ENCODE data around the gene ZW10.
"Not testable (repeated sequence)": the region's sequence is repeated elsewhere in the genome, so short reads cannot be mapped to it uniquely, and the experiment has no call there.

ZW10 gene

GRCh38 chr11:113725913-113726312, 47.6 kb downstream of the ZW10 start:
- Histone ChIP-seq H3K9ac (ENCODE audit: insufficient read length, low read depth) (no peak overlapping the region), H3K4me1 (ENCODE audit: insufficient read depth, insufficient read length) (no peaks in the 10 kb centered on the region), H3K36me3 (ENCODE audit: insufficient read depth, insufficient read length, low read length) (no peaks in the 10 kb centered on the region), H3K9me3 (ENCODE audit: insufficient read depth, low read length) (no peaks in the 10 kb centered on the region), H3K27me3 (ENCODE audit: insufficient read depth, insufficient read length) (no peaks in the 10 kb centered on the region), H3K4me3 (ENCODE audit: insufficient read length, low read depth) (no peak overlapping the region)
- TF ChIP-seq YY1 (IDR thresholded peaks at IDR 0.05; ENCODE audit: insufficient read depth, insufficient read length) = no peak
- TF ChIP-seq ZNF274 (IDR thresholded peaks at IDR 0.05; ENCODE audit: low read depth, low read length) = no peak
- TF ChIP-seq SUZ12 (IDR thresholded peaks at IDR 0.05; ENCODE audit: extremely low read depth, insufficient read depth, insufficient read length) = no peak
- DNase-seq (ENCODE audit: low read depth, low spot score) = no peak

- Histone ChIP-seq H3K9me3 (ENCODE audit: insufficient read depth, low read length) (no peaks in the 10 kb centered on the region), H3K36me3 (ENCODE audit: insufficient read depth, insufficient read length, low read length) (no peaks in the 10 kb centered on the region), H3K4me3 (ENCODE audit: insufficient read length, low read depth) (no peak overlapping the region), H3K27me3 (ENCODE audit: insufficient read depth, insufficient read length) (no peaks in the 10 kb centered on the region), H3K4me1 (ENCODE audit: insufficient read depth, insufficient read length) (no peaks in the 10 kb centered on the region), H3K9ac (ENCODE audit: insufficient read length, low read depth) (no peak overlapping the region)
- TF ChIP-seq ZNF274 (IDR thresholded peaks at IDR 0.05; ENCODE audit: low read depth, low read length) (no peak), YY1 (IDR thresholded peaks at IDR 0.05; ENCODE audit: insufficient read depth, insufficient read length) (no peak), SUZ12 (IDR thresholded peaks at IDR 0.05; ENCODE audit: extremely low read depth, insufficient read depth, insufficient read length) (no peak)
- DNase-seq (ENCODE audit: low read depth, low spot score) = no peak
These were observed 48.1 kb downstream of the ZW10 start for GRCh38 chr11:113725407-113725806.

DNA sequence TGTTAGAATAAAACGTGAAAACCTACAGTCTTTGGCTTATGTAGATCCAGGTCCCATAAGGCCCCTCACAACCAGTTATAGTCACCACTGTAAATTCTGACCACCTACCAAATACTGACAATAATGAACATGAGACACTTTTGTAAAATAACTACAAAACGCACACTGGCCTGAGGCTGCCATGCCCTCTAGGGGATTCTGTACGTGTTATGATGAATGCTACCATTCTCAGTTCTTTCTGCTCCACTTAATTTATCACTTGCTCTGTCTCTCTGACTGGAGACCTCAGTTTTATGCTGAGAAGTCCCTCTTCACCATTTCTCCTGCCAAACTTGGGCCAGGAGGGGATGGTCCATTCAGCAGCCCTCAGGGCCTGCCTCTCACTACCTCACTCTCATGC, 48.7 kb downstream of the ZW10 start:
- TF ChIP-seq SUZ12 (IDR thresholded peaks at IDR 0.05; ENCODE audit: extremely low read depth, insufficient read depth, insufficient read length) = no peak
- no peak for TF ChIP-seq ZNF274 (IDR thresholded peaks at IDR 0.05; ENCODE audit: low read depth, low read length)
- no peaks in the 10 kb centered on the region for H3K9me3 ChIP-seq (ENCODE audit: insufficient read depth, low read length)
- no peaks in the 10 kb centered on the region for H3K27me3 ChIP-seq (ENCODE audit: insufficient read depth, insufficient read length)
- H3K9ac ChIP-seq (ENCODE audit: insufficient read length, low read depth) = no peak overlapping the region
- H3K36me3 ChIP-seq (ENCODE audit: insufficient read depth, insufficient read length, low read length) = no peaks in the 10 kb centered on the region
- no peak overlapping the region for H3K4me3 ChIP-seq (ENCODE audit: insufficient read length, low read depth)
- H3K4me1 ChIP-seq (ENCODE audit: insufficient read depth, insufficient read length) = no peaks in the 10 kb centered on the region
- DNase-seq (ENCODE audit: low read depth, low spot score) = no peak

DNA sequence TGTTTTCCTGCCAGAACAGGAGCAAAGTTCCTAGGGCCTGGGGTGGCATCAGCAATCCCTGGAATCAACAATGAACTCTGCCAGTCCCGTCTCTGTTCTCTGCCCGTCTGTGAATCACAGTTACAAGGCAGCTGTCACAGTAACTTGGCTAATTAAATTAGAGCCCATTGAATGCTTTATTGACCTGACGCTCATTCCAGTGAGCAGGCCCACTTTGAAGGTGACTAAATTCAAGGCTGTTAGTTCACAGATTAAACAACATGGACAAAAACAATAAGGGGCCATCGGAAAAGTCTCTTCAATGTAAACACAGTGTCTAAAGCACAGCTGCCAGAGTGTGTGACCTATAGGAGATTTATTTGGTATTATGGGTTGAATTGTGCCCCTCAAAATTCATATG, 49.7 kb downstream of the ZW10 start:
- no peak for DNase-seq (ENCODE audit: low read depth, low spot score)
- Histone ChIP-seq H3K9me3 (ENCODE audit: insufficient read depth, low read length) (no peaks in the 10 kb centered on the region), H3K4me1 (ENCODE audit: insufficient read depth, insufficient read length) (no peaks in the 10 kb centered on the region), H3K9ac (ENCODE audit: insufficient read length, low read depth) (no peak overlapping the region), H3K36me3 (ENCODE audit: insufficient read depth, insufficient read length, low read length) (no peaks in the 10 kb centered on the region), H3K27me3 (ENCODE audit: insufficient read depth, insufficient read length) (no peaks in the 10 kb centered on the region), H3K4me3 (ENCODE audit: insufficient read length, low read depth) (no peak overlapping the region)
- TF ChIP-seq SUZ12 (IDR thresholded peaks at IDR 0.05; ENCODE audit: extremely low read depth, insufficient read depth, insufficient read length) (no peak), YY1 (IDR thresholded peaks at IDR 0.05; ENCODE audit: insufficient read depth, insufficient read length) (no peak), ZNF274 (IDR thresholded peaks at IDR 0.05; ENCODE audit: low read depth, low read length) (no peak)

DNA sequence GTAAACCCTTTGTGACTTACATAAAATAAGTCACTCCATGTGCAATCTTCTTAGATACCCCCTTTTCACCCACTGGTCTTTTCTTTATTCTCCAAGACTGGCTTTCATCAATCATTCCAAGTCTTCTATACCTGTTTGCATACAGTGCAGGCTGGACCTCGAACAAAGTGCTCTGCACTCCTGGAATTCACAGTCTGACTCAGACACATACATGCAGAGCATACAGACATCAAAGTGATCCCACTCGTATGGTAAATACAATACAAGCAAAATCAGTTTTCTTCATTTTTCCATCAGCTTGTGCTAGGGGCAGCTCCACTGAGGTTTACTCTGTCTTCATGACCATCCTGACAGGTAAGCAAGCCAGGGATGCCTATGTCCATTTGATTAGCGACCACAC, 50.6 kb downstream of the ZW10 start:
- no peak for TF ChIP-seq YY1 (IDR thresholded peaks at IDR 0.05; ENCODE audit: insufficient read depth, insufficient read length)
- no peak for TF ChIP-seq ZNF274 (IDR thresholded peaks at IDR 0.05; ENCODE audit: low read depth, low read length)
- no peak for TF ChIP-seq SUZ12 (IDR thresholded peaks at IDR 0.05; ENCODE audit: extremely low read depth, insufficient read depth, insufficient read length)
- no peak overlapping the region for H3K9ac ChIP-seq (ENCODE audit: insufficient read length, low read depth)
- DNase-seq (ENCODE audit: low read depth, low spot score) = no peak
- no peaks in the 10 kb centered on the region for H3K9me3 ChIP-seq (ENCODE audit: insufficient read depth, low read length)
- H3K36me3 ChIP-seq (ENCODE audit: insufficient read depth, insufficient read length, low read length) = no peaks in the 10 kb centered on the region
- H3K27me3 ChIP-seq (ENCODE audit: insufficient read depth, insufficient read length) = no peaks in the 10 kb centered on the region
- no peaks in the 10 kb centered on the region for H3K4me1 ChIP-seq (ENCODE audit: insufficient read depth, insufficient read length)
- H3K4me3 ChIP-seq (ENCODE audit: insufficient read length, low read depth) = no peak overlapping the region

- no peak overlapping the region for H3K9ac ChIP-seq (ENCODE audit: insufficient read length, low read depth)
- H3K9me3 ChIP-seq (ENCODE audit: insufficient read depth, low read length) = no peaks in the 10 kb centered on the region
- H3K4me3 ChIP-seq (ENCODE audit: insufficient read length, low read depth) = no peak overlapping the region
- TF ChIP-seq SUZ12 (IDR thresholded peaks at IDR 0.05; ENCODE audit: extremely low read depth, insufficient read depth, insufficient read length) = no peak
- TF ChIP-seq ZNF274 (IDR thresholded peaks at IDR 0.05; ENCODE audit: low read depth, low read length) = no peak
- TF ChIP-seq YY1 (IDR thresholded peaks at IDR 0.05; ENCODE audit: insufficient read depth, insufficient read length) = no peak
- no peaks in the 10 kb centered on the region for H3K27me3 ChIP-seq (ENCODE audit: insufficient read depth, insufficient read length)
- H3K4me1 ChIP-seq (ENCODE audit: insufficient read depth, insufficient read length) = no peaks in the 10 kb centered on the region
- no peaks in the 10 kb centered on the region for H3K36me3 ChIP-seq (ENCODE audit: insufficient read depth, insufficient read length, low read length)
- no peak for DNase-seq (ENCODE audit: low read depth, low spot score)
These were observed 51.3 kb downstream of the ZW10 start for GRCh38 chr11:113722221-113722620.

- Histone ChIP-seq H3K4me3 (ENCODE audit: insufficient read length, low read depth) (no peak overlapping the region), H3K36me3 (ENCODE audit: insufficient read depth, insufficient read length, low read length) (no peaks in the 10 kb centered on the region), H3K4me1 (ENCODE audit: insufficient read depth, insufficient read length) (no peaks in the 10 kb centered on the region), H3K9ac (ENCODE audit: insufficient read length, low read depth) (no peak overlapping the region), H3K9me3 (ENCODE audit: insufficient read depth, low read length) (no peaks in the 10 kb centered on the region), H3K27me3 (ENCODE audit: insufficient read depth, insufficient read length) (no peaks in the 10 kb centered on the region)
- TF ChIP-seq YY1 (IDR thresholded peaks at IDR 0.05; ENCODE audit: insufficient read depth, insufficient read length) (no peak), ZNF274 (IDR thresholded peaks at IDR 0.05; ENCODE audit: low read depth, low read length) (no peak), SUZ12 (IDR thresholded peaks at IDR 0.05; ENCODE audit: extremely low read depth, insufficient read depth, insufficient read length) (no peak)
- DNase-seq (ENCODE audit: low read depth, low spot score) = no peak
These were observed 51.9 kb downstream of the ZW10 start for GRCh38 chr11:113721462-113722066.

GRCh38 chr11:113720478-113720877, 53.0 kb downstream of the ZW10 start:
- not testable (repeated sequence) for DNase-seq (ENCODE audit: low read depth, low spot score); H3K27me3 ChIP-seq (ENCODE audit: insufficient read depth, insufficient read length); H3K9me3 ChIP-seq (ENCODE audit: insufficient read depth, low read length); H3K36me3 ChIP-seq (ENCODE audit: insufficient read depth, insufficient read length, low read length); H3K4me3 ChIP-seq (ENCODE audit: insufficient read length, low read depth); H3K9ac ChIP-seq (ENCODE audit: insufficient read length, low read depth); H3K4me1 ChIP-seq (ENCODE audit: insufficient read depth, insufficient read length)

Data from NT2/D1 (cell line).